PFSK-1 (cell line): Measurements from ENCODE around the gene HSPD1.

Source experiments
- FOXP2 ChIP-seq: optimal IDR thresholded peaks from 2 replicates; pipeline ENCODE3; 2011; ENCODE audit warnings: borderline replicate concordance, control low read depth, inconsistent platforms; ENCODE audit not compliant: insufficient read depth; ENCODE audit errors: extremely low read length, extremely low read depth
- POLR2AphosphoS5 ChIP-seq: IDR thresholded peaks from 2 replicates; pipeline ENCODE4 v1.6.1; 2012; ENCODE audit warnings: low read depth, mild to moderate bottlenecking, control low read depth, low read length, moderate library complexity
- REST ChIP-seq, 2 experiments: IDR thresholded peaks; 2 replicates each; pipeline versions ENCODE4 v1.6.1 to v1.8.0; 2011 to 2012; ENCODE audit warnings: low read depth in 2 of 2, low read length in 2 of 2, control low read depth in 1 of 2, inconsistent platforms in 1 of 2, mild to moderate bottlenecking in 1 of 2, moderate library complexity in 1 of 2; ENCODE audit not compliant: insufficient read depth in 1 of 2
- SIN3A ChIP-seq: IDR thresholded peaks from 2 replicates; pipeline ENCODE4 v1.6.1; 2012; ENCODE audit warnings: mild to moderate bottlenecking, low read length, moderate library complexity, borderline replicate concordance; ENCODE audit not compliant: insufficient read depth
- TAF1 ChIP-seq: IDR thresholded peaks from 2 replicates; pipeline ENCODE4 v1.6.1; 2012; ENCODE audit warnings: low read length, control low read depth, borderline replicate concordance; ENCODE audit not compliant: insufficient read depth

HSPD1 gene

GRCh38 chr2:197486175-197486574 lies 13.5 kb downstream of the HSPD1 start:
- TF ChIP-seq REST (IDR thresholded peaks at IDR 0.05; ENCODE audit: insufficient read depth in 1 of 2, low read depth in 2 of 2, low read length in 2 of 2) = no peak
- no peak for TF ChIP-seq TAF1

GRCh38 chr2:197480165-197481036 lies 19.2 kb downstream of the HSPD1 start:
- TF ChIP-seq REST (IDR thresholded peaks at IDR 0.05; ENCODE audit: insufficient read depth in 1 of 2, low read depth in 2 of 2, low read length in 2 of 2) (no peak), SIN3A (no peak), POLR2AphosphoS5 (no peak), FOXP2 (no peak)

- TF ChIP-seq SIN3A (no peak), POLR2AphosphoS5 (no peak), REST (IDR thresholded peaks at IDR 0.05; ENCODE audit: insufficient read depth in 1 of 2, low read depth in 2 of 2, low read length in 2 of 2) (no peak), FOXP2 (no peak)
Measured at GRCh38 chr2:197477797-197478196, 21.8 kb downstream of the HSPD1 start.

- TF ChIP-seq SIN3A = no peak
- TF ChIP-seq REST (IDR thresholded peaks at IDR 0.05; ENCODE audit: insufficient read depth in 1 of 2, low read depth in 2 of 2, low read length in 2 of 2) = no peak
- TF ChIP-seq TAF1 = no peak
- no peak for TF ChIP-seq FOXP2
- TF ChIP-seq POLR2AphosphoS5 = no peak
Measured at GRCh38 chr2:197472166-197472565, 27.5 kb downstream of the HSPD1 start.

- no peak for TF ChIP-seq TAF1
- no peak for TF ChIP-seq FOXP2
- no peak for TF ChIP-seq POLR2AphosphoS5
- no peak for TF ChIP-seq SIN3A
- TF ChIP-seq REST (IDR thresholded peaks at IDR 0.05; ENCODE audit: insufficient read depth in 1 of 2, low read depth in 2 of 2, low read length in 2 of 2) = no peak
Measured at GRCh38 chr2:197464175-197464574, 35.5 kb downstream of the HSPD1 start.
